ENCODE data around the gene SIL1. TPM values are rescaled to one million over a fixed set of nuclear protein-coding genes. Genes with fewer than 3 reads are reported as not detected.

Gene SIL1
- total and polyA plus RNA-seq, 9 of the 15 experiments (the other 6 are each of a cell fraction or from before 2014, with no cell fraction given): 1.3 to 30.5 (median 18.1) TPM

DNA sequence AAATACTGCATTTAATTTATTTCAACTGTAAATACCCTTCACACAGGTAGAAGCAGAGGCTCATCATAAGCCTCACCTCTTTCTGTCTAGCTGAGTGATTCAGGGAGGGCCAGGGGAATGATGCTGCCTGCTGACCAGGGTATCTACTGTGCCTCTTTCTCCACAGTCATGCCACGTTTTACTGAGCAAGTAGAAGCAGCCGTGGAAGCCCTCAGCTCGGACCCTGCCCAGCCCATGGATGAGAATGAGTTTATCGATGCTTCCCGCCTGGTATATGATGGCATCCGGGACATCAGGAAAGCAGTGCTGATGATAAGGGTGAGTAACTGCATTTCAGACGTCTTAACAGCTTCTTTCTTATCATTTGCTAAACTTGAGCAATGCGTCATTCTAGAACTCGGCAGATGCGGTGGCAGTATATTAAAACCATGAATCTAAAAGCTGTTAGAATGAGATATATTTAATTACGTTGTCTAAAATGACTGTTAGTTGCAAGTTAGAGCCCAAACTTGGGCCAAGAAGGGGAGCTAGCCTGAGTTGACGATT, 273.0 kb downstream of the SIL1 start:
- Histone ChIP-seq H3K9me1 (ENCODE audit: control insufficient read depth, insufficient read depth, low read length) (no peaks in the 10 kb centered on the region), H3K79me2 (ENCODE audit: control insufficient read depth, insufficient read depth, low read length) (no peaks in the 10 kb centered on the region), H3K4me2 (ENCODE audit: insufficient read depth, low read length) (no peak overlapping the region), H3K36me3 (ENCODE audit: control insufficient read depth, insufficient read depth, low read length) (peaks cover 49% of the 10 kb centered on the region), H2AFZ (ENCODE audit: low read depth, low read length) (no peak overlapping the region), H3K4me1 (replicated peaks in 1 of 2; ENCODE audit: control insufficient read depth in 2 of 2, insufficient read depth in 2 of 2, low read length in 2 of 2) (no peaks in the 10 kb centered on the region; a peak in 1 of 5 replicates), H3K9ac (ENCODE audit: insufficient read depth in 1 of 2, low read depth in 2 of 2, low read length in 2 of 2) (no peak overlapping the region), H3K4me3 (no peak overlapping the region), H4K20me1 (replicated peaks; ENCODE audit: control insufficient read depth, insufficient read depth, low read length) (peaks cover 9% of the 10 kb centered on the region; the same call in 1 of the 2 replicates), H3K27ac (ENCODE audit: extremely low read depth, low read depth, low read length) (no peak overlapping the region), H3K27me3 (ENCODE audit: control insufficient read depth in 2 of 2, insufficient read depth in 2 of 2, low read length in 2 of 2) (no peaks in the 10 kb centered on the region), H3K9me3 (replicated peaks; ENCODE audit: control insufficient read depth, insufficient read depth, low read depth, low read length) (no peaks in the 10 kb centered on the region)
- CTCF ChIA-PET (ENCODE audit: low intra/inter-chr PET ratio): no interaction called here
- intact Hi-C loops (cut with micrococcal nuclease): no loop called here
- FAIRE-seq: no peak
- POLR2A ChIA-PET: interaction anchor here (0.8 to 1.1 kb wide), 2 partner anchors 10 to 253 kb away, joined by 4 to 5 read pairs; no protein-coding TSS in a partner anchor
- WGBS (ENCODE audit: insufficient coverage, low coverage, missing lambda C conversion rate): 80% methylated on average over 12 of the region's 12 CpGs
- ATAC-seq: no peak
- DNase-seq (ENCODE audit: extremely low read depth in 1 of 4, low spot score in 3 of 4): no peak
- no TSS peak for BruUV-seq (replicated peaks)
- TF ChIP-seq SMC3 (conservative IDR thresholded peaks at IDR 0.05; ENCODE audit: insufficient read depth, low read depth, low read length) (no peak), TCF3 (CRISPR knock-in tag; IDR thresholded peaks at IDR 0.05) (no peak), CHD4 (IDR thresholded peaks at IDR 0.05; ENCODE audit: insufficient read depth, insufficient replicate concordance, low read depth, low read length, poor library complexity, severe bottlenecking) (no peak), ZNF830 (CRISPR knock-in tag; IDR thresholded peaks at IDR 0.05) (no peak)
- TF ChIP-seq, protein P1, sequence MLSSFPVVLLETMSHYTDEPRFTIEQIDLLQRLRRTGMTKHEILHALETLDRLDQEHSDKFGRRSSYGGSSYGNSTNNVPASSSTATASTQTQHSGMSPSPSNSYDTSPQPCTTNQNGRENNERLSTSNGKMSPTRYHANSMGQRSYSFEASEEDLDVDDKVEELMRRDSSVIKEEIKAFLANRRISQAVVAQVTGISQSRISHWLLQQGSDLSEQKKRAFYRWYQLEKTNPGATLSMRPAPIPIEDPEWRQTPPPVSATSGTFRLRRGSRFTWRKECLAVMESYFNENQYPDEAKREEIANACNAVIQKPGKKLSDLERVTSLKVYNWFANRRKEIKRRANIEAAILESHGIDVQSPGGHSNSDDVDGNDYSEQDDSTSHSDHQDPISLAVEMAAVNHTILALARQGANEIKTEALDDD (IDR thresholded peaks at IDR 0.05): no peak
- TF ChIP-seq, protein P2, sequence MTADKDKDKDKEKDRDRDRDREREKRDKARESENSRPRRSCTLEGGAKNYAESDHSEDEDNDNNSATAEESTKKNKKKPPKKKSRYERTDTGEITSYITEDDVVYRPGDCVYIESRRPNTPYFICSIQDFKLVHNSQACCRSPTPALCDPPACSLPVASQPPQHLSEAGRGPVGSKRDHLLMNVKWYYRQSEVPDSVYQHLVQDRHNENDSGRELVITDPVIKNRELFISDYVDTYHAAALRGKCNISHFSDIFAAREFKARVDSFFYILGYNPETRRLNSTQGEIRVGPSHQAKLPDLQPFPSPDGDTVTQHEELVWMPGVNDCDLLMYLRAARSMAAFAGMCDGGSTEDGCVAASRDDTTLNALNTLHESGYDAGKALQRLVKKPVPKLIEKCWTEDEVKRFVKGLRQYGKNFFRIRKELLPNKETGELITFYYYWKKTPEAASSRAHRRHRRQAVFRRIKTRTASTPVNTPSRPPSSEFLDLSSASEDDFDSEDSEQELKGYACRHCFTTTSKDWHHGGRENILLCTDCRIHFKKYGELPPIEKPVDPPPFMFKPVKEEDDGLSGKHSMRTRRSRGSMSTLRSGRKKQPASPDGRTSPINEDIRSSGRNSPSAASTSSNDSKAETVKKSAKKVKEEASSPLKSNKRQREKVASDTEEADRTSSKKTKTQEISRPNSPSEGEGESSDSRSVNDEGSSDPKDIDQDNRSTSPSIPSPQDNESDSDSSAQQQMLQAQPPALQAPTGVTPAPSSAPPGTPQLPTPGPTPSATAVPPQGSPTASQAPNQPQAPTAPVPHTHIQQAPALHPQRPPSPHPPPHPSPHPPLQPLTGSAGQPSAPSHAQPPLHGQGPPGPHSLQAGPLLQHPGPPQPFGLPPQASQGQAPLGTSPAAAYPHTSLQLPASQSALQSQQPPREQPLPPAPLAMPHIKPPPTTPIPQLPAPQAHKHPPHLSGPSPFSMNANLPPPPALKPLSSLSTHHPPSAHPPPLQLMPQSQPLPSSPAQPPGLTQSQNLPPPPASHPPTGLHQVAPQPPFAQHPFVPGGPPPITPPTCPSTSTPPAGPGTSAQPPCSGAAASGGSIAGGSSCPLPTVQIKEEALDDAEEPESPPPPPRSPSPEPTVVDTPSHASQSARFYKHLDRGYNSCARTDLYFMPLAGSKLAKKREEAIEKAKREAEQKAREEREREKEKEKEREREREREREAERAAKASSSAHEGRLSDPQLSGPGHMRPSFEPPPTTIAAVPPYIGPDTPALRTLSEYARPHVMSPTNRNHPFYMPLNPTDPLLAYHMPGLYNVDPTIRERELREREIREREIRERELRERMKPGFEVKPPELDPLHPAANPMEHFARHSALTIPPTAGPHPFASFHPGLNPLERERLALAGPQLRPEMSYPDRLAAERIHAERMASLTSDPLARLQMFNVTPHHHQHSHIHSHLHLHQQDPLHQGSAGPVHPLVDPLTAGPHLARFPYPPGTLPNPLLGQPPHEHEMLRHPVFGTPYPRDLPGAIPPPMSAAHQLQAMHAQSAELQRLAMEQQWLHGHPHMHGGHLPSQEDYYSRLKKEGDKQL (CRISPR knock-in tag; IDR thresholded peaks at IDR 0.05; ENCODE audit: borderline replicate concordance): no peak
- in situ Hi-C loops (cut with MboI): no loop called here
